ENCODE measurements around the gene NOS2.
A peak's percentile ranks its signal among the peaks of the same experiment; 100 is the strongest.
"Not testable (repeated sequence)": the region's sequence is repeated elsewhere in the genome, so short reads cannot be mapped to it uniquely, and the experiment has no call there.

NOS2 gene

DNA sequence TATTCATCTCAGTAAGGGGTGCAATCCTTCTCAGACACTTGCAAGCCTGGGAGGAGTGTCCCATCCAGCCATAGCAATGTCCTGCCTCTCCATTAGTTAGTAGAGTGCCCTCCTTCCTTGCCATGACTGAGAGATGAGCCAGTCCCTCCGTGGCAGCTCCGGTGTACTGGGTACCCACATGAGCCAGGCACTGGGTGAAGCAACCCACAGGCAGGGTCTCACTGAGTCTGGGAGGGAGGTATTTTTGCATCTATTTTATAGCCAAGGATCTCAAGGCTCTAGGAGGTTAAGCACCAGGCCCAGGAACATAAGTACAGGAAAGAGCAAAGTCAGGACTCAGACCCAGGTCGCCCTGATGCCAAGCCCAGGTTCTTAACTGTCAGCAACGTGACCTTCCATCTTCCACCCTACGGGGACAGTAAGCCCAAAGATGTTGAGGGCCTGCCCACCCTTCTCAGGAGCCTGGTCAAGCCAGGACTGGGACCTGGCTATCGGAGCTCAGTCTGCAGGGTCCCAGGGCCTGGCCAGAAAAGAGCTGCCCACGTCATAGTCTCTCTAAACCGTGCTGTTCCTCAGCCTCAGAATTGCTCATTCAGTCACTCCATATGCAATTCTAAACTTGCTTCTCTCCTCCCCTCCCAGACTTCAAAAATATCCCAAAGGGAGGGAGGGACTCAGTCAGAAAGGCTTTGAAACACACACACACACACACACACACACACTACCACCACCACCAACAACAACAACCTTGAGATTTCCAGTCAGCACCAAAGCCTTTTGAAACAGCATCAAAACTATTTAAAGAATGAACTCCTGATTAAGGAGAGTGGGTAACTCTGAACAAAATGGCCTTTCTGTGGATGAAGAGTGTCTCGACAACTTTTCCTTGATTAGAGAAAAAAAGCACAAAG is 16.6 kb downstream of the NOS2 start:
- no peak for DNase-seq

DNA sequence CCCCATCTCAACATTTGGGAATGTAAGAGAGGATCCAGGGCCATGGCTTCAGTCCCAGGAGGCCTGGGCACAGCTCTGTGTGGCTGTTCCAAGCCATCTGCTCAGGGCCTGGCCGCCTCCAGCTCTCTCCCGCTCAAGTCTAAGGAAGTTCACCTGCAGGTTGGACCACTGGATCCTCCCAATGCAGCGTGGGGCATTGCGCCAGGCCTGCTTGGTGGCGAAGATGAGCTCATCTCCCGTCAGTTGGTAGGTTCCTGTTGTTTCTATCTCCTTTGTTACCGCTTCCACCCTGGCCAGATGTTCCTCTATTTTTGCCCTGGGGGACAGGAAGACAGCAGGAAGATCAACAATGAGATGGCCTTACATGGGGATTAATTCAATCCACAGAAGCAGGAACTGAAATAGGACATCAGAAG is 17.5 kb downstream of the NOS2 start:
- no peak for DNase-seq

DNA sequence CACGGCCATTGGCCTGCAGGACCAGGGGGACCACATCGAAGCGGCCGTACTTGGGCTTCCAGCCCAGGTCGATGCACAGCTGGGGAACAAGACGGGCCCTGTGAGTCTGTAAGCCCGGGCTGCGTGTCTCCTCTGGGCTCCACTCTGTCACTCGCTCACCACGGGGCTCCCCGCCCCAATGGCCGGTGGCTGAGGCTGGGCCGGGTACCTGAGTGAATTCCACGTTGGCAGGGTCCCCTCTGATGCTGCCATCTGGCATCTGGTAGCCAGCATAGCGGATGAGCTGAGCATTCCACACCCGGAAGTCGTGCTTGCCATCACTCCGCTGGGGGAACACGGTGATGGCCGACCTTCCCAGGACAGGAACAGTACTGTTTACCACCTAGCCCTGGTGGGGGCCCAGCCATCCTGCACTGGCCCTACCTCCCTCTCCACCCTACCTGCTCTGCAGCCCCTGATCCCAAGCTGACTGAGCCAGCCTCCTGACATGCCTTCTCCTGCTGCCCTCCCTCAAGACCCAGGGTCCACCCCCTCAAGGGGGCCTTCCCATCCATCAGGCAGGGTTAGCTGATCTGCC is 19.4 kb downstream of the NOS2 start:
- DNase-seq = no peak

DNA sequence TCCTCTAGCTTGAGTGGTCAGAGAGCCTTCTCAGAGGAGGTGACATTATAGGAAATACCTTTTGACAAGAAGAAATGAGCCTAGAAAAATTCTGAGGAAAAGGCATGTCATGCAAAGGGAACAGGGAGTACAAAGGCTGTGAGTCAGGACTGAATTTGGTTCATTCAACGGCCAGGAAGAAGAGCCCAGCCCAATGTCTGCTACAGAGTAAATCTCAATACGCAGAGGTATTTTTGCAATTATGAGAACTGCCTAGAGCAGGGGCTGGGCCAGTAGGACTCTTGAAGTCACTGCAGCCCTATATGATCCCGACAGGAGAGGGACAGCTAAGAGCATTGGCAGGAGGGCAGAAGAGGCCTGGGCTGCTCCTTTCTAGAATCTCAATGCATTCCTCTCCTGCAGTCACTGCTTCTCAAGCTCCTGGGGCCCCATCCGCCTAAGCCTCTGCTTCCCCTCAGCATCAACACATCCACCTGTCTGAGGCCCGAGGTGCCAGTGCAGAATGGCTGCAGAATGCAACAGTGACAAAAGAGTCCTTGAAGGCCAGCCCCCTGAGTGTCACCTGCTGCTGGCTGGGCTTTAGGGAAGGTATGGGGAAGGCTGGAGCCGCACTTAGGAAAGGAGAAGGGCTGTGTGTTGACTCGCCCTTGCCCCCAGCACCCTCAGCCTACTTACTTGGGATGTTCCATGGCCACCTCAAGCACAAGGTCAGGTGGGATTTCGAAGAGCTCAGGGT is 20.1 kb downstream of the NOS2 start:
- DNase-seq = no peak

DNA sequence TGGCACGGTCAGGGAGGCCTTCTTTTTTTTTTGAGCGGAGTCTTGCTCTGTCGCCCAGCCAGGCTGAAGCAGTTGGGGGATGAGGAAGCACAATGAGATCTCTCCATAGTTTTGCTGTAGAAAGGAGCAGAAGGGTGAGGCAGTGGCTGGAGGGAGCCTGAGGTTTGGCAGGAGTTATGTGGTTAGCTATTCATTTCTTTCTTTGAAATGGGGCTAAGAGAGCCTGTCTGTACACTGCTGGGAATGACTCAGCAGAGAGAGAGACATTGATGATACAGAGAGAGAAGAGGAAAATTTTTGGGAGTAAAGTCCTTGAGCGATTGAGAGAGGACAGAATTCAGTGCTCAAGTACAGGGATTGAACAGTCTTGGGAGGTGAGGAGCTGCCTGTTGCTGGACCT is 22.1 kb downstream of the NOS2 start:
- no peak for DNase-seq

DNA sequence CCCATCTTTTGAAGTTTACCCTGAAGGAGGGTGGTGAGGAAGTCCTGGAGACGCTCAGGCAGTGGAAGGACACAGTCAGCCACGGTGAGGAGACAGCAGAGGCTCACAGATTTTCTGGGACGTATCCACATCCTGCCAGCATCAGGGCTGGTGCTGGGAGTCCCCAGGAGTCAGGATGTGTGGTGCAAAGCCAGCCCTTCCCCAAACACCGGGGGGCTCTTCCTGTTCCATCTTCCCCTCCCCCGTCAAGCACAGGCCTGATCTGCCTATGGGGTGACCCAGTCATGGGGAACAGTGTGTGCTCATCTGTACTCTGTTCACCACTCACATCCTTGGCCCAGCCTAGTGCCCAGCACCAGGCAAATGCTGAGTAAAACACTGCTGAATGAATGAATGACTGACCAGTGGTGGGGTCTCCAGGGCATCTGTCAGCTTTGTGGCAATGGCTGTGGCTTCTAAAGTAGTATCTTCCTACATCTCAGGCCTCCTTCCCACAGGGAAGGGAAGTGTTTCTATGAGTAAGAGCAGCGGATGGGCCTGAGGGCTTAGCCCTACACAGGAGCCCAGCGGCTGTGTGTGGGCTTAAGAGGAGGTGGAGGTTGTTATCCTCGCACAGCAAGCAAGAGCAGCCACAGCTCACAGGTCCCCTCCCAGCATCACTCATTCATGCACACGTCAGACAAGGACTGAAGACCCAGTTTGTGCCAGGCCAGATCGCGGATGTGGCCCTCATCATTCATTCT is 23.3 kb downstream of the NOS2 start:
- no peak for DNase-seq

DNA sequence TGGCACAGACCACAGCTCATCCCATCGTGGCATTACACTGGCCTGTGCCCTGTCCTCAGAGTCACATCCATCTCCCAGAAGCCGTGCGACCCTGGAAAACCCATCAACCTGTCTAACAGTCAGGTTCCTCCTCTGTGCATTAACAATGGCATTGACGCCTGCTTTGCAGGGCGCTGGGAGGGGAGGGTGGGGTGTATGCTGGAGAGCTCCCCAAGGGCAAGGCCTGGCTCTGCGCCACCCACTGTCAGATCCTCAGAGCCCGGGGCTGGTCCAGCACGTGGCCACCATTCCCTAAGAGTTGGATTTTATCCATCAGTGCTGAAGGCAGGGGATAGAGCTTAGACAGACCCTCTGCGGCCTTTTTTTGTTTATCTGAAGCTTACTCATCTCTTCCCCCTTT is 28.7 kb downstream of the NOS2 start:
- no peak for DNase-seq

DNA sequence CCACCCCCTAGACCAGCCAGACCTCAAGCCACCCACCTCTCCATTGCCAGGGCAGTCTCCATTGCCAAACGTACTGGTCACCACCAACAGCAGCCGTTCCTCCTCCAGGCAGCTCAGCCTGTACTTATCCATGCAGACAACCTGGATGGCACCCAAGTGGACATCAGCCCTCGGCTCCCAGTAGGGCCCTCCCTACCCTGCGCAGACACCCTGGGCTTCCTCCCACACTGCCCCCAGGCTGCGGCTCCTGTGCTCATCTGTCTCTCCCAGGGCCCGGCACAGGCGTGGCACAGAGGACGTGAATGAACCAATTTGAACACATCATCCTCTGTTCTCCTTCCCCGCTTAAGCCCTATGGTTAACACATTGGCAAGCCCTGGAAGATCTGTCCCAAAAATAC is 29.5 kb downstream of the NOS2 start:
- DNase-seq = no peak

DNA sequence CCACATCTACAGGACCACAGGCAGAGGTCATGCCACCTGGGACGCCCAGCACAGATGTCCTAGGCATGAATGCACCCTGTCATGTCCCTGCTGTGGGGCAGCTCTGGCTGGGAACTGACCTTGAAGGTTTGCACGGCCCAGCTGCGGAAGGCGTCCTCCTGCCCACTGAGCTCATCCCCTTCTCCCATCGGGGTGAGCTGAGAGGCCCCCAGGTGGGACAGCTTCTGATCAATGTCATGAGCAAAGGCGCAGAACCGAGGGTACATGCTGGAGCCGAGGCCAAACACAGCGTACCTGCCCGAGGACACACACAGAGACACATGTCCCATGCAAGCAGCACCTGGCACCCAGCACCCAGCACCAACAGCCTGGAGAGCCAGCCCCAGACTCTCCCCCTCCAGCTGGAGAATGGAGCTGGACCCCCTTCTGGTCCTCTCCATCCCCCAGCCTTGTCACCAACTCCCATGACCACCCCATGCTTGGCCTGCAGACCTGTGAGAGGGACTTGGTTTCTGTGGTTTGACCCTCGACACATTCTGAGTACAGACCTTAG is 31.4 kb downstream of the NOS2 start:
- DNase-seq = no peak

DNA sequence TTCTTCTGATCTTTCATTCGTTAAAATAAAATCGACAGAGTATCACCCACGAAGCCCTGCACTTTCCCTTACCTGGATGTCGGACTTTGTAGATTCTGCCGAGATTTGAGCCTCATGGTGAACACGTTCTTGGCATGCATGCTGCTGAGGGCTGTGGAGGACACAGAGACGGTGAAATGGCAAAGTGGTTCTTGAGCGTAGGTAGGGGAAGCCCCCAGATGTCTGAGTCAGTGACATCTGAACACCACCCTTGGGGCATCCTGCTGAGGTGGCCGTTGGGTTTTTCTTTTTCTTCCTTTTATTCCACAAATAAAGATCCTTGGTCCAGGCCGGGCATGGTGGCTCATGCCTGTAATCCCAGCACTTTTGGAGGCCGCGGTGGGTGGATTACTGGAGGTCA is 33.9 kb downstream of the NOS2 start:
- DNase-seq = no peak

DNA sequence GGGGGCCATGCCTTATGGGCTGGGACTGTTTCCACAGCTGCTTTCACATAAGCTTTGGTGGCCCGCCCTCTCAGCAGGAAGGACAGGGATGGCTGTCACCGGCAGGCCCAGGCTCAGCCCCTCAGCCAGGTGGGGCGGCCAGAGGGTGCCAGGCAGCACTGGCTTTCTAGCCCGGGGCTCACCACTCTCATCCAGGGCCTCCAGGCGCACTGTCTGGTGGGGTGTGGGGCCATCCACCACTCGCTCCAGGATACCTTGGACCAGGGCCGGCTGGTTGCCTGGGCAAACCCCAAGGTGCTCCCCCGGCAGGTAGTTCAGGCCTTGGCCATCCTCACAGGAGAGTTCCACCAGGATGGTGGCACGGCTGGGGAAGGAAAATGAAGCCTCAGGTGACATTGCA is 35.0 kb downstream of the NOS2 start:
- DNase-seq = no peak

DNA sequence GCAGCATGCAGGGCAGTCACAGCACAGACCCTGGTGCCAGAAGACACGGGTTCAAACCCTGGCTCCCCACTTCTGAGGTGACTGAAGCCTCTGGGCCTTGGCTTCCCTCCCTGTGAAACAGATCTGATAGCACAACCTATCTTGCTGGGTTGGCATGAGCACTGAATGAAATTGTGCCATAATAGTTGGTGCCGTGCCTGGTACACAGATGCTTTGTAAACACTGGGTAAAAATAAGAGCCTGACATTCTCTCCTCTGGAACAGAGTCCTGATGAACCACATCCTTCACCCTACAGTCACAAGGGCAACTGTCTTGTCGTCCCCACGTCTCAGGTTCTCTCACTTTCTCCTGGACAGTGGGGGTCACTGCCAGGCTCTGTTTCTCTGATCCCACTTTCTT is 35.7 kb downstream of the NOS2 start:
- no peak for DNase-seq

DNA sequence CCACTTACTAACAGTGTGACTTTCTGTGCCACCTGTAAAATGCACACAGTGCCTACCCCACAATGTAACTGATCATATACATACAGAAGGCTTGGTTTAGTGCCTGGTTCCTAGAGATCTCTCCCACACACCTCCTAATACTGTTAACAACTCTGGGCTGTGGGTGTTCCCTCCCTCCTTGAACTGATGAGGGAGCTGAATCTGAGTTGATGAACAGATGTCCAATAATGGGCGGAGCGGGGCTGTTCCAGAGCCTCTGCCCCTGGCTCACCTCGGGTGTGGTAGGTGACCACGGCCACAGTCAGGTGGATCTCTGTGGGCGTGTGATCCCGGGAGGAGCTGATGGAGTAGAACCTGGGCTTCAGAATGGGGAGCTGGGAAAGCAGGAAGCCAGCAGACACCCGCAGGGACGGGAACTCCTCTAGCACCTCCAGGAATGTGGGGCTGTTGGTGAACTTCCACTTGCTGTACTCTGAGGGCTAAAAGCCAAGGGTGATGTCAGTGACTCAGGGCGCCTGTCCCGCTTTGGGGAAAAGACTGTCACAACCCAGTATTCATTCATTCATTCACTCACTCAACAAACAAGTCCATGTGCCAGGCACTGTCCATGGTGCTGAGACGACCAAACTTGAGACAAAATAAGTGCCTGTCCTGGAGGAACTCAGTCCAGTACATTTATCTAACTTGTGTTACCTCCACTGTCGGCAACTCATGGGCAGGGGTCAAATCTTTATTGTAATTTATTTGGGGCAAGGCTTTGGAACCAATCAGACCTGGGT is 37.6 kb downstream of the NOS2 start:
- DNase-seq = no peak

DNA sequence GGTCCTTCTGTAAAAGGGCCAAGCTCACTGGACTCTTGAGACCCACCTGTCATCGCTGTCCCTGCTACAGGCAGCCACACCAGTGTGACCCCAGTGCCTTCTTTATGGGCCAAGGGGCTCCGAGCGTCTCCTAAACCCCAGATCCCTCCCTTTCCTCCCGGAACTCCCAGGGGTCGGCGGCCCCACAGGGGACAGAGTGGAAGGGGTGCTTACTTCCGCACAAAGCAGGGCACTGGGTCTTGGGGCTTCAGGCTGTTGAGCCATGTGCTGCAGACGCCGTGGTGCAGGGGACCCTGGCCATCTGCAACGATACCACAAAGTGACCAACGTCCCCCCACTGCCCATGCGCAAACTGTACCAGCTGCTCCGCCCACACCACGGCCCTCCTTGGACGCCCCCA is 39.4 kb downstream of the NOS2 start:
- DNase-seq = not testable (repeated sequence)

DNA sequence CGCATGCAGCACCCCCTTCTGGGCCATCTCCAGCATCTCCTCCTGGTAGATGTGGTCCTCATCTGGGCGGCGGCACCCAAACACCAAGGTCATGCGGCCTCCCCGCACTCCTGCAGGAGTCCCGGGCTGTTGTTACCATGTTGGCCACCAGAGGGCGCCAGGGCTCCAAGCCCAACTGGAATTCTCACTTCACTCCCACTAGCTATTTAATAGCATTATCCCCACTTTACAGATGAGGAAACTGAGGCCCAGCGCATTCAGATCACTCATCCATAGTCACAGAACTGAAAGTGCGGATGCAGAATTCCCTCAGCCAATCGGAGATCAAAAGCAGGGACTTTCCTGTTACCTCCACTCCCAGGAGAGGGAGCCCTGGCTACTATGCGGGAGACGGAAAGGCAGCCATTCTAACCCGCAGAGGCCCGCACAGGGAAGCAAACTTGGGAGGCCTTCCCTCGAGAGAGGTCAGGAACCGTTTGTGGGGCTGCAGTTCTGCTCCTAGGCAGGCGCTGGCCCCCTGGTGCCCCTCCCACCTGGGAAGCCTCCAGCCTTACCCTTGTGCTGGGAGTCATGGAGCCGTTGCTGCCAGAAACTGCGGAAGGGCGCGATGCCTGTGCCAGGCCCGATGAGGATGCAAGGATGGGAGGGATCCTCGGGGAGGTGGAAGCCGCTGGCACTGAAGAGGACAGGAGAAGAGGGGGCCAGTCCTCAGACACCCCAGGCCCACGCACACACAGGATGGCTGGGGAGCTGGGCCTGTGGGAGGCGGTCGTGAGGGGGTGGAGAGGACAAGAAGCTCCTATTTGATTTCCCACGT is 40.1 kb downstream of the NOS2 start:
- peak; percentile 78 for DNase-seq

DNA sequence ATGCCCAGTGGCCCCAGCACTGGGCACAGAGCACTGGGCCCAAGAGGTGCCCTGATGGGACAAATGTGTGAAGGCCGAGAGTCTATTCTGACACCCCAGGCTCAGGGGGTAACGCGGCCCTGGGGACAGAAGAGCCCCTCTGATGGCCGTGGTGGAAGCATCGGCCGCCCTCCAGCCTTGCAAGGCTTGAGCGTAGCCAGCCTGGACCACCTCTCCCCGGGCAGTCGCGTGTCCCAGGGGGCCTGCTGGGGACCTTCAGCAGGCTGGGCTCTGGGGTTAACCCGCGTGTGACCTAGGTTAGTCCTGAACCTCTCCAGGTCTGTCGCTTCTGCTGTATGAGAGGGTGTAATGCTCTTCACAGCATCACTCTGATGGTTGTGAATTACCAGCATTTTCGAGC is 40.8 kb downstream of the NOS2 start:
- no peak for DNase-seq

DNA sequence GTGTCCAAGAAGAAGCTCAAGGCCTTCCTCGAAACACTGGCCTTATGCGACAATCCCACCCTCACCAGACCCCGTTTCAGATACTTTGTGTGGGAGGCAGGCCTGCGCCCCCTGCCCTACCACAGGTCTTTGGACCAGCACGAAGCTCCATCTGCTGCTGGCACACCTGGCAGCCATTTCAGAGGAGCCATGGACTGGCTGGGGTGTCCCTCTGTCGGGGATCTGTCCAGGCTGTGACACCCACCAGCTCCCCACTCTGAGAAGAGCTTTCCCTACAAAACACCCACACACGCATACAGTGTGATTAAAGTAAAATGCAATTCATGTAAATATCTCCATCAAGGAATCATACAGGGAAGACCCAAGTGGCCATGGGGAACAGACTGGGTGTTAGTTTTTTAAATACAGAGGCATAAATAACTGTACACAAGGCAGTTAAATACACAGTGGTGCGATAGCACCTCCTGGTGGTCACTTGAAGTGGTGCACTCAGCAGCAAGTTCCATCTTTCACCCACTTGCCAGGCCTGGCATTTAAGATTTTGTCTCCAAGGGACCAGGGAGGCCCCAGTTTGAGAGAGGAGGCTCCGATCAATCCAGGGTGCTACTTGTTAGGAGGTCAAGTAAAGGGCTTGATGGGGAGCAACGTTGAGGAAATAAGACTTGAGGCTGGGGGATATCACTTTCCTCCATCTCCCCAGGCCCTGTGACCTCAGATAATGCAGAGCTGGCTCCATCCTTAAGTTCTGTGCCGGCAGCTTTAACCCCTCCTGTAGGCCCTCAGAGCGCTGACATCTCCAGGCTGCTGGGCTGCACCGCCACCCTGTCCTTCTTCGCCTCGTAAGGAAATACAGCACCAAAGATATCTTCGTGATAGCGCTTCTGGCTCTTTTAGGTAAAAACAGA is 43.6 kb downstream of the NOS2 start:
- DNase-seq = peak; percentile 58

DNA sequence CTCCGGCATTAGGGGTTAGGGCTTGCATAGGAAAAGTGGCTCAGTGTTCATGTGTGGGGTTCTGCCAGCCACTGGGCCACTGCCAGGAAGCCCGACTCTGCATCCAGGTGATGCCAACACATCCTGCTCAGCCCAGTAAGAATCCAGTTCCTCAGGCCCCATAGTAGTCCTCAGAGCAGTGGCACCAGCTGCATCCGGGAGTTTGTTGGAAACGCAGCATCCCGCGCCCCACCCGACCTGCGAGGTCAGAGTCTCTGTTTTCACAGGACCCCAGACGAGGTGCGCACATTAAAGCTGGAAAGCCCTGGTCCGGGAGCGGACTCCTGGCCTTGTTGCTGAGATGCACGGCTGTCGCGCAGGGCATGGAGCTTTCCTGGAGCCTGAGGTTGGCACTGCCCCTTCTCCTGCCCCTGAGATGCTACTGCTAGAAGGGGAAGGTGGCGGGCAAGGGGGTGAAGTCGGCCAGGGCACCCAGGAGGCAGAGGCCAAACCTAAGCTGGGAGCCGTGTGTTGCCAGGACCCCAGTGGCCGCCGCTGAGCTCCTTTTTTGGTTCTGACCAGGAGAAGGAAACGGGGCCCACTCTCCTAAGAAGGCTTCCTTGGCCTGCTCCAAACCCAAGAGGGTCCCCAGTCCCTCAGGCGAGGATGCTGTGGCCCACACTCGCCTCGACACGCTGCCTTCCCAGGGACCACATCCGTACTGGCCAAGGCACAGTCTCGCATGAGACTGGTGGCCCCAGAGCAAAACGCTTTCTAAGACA is 44.4 kb downstream of the NOS2 start:
- no peak for DNase-seq

DNA sequence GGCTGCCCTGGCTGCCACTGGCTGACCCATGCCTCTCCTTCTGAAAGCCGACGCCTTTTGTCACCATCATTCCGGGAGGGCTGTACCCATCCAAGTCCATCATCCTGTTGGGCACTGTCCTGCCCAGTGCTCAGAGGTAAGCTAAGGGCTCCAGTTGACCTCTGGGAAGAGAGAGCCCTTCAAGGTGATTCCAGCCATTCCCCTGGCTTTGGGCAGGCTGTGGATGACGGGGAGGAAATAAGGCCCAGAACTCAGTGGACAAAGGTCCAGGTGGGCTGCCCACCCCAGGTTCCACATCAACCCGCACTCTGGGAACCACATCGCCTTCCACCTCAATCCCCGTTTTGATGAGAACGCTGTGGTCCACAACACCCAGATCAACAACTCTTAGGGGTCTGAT is 45.8 kb downstream of the NOS2 start:
- no peak for DNase-seq
